Thoracic aorta endothelial cell (primary cell): ENCODE results near the gene ZNF618. TPM values are rescaled to one million over a fixed set of nuclear protein-coding genes. Genes with fewer than 3 reads are reported as not detected.

ENCODE experiments used
- total RNA-seq: library from RNA; depleted of rRNA; stranded (reverse); fragments of >200 nt; gene quantifications from 2 replicates; pipeline ENCODE4 v1.2.3, GENCODE V29; 2012

The ZNF618 gene, protein sequence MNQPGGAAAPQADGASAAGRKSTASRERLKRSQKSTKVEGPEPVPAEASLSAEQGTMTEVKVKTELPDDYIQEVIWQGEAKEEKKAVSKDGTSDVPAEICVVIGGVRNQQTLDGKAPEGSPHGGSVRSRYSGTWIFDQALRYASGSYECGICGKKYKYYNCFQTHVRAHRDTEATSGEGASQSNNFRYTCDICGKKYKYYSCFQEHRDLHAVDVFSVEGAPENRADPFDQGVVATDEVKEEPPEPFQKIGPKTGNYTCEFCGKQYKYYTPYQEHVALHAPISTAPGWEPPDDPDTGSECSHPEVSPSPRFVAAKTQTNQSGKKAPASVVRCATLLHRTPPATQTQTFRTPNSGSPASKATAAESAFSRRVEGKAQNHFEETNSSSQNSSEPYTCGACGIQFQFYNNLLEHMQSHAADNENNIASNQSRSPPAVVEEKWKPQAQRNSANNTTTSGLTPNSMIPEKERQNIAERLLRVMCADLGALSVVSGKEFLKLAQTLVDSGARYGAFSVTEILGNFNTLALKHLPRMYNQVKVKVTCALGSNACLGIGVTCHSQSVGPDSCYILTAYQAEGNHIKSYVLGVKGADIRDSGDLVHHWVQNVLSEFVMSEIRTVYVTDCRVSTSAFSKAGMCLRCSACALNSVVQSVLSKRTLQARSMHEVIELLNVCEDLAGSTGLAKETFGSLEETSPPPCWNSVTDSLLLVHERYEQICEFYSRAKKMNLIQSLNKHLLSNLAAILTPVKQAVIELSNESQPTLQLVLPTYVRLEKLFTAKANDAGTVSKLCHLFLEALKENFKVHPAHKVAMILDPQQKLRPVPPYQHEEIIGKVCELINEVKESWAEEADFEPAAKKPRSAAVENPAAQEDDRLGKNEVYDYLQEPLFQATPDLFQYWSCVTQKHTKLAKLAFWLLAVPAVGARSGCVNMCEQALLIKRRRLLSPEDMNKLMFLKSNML
- total RNA-seq: 28.3 and 32.0 TPM in 2 replicates

GRCh38 chr9:113876151-113876992, at the start of gene ZNF618:
ZNF618 (plus strand) TSS chr9:113876309; CDS start chr9:113876381, 72 bp downstream.

DNA sequence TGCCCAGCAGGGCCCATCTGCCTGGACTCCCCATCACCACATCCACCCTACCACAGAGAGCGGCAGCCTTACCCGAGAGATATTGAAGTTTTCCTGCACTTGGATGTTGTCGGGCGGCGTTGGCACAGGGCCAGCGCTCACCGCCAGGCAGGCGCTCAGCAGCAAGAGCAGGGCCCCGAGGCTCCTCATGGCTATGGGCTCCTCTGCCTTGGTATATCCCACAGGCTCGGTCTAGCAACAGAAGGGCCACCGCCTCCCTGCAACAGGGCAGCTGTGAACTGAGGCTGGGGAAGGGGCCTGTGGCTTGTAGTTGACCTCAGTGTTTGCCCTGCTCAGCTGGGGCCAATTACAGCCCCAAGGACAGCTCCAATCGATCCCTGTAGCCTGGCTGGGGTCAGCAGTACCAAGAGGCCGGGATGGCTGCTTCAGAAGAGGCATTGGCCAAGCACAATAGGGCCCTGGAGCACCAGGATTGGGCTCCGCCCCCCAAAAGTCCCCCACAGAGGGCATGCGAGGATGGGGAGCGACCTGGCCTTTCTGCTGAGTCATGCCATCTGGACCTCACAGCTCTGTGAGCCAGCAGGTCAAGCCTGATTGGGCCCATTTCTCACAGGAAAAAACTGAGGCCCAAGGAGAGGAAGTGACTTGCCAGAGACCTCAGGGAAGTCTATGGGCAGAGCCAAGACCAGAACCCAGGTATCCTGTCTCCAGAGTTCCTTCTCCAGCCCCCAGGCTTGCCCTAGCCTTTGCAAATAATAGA, 202.1 kb downstream of the ZNF618 start, which contains the start of gene AMBP:
AMBP (minus strand) TSS at position 280 of the 760 bp plus-strand sequence; CDS start at position 189, 91 bp downstream.

DNA sequence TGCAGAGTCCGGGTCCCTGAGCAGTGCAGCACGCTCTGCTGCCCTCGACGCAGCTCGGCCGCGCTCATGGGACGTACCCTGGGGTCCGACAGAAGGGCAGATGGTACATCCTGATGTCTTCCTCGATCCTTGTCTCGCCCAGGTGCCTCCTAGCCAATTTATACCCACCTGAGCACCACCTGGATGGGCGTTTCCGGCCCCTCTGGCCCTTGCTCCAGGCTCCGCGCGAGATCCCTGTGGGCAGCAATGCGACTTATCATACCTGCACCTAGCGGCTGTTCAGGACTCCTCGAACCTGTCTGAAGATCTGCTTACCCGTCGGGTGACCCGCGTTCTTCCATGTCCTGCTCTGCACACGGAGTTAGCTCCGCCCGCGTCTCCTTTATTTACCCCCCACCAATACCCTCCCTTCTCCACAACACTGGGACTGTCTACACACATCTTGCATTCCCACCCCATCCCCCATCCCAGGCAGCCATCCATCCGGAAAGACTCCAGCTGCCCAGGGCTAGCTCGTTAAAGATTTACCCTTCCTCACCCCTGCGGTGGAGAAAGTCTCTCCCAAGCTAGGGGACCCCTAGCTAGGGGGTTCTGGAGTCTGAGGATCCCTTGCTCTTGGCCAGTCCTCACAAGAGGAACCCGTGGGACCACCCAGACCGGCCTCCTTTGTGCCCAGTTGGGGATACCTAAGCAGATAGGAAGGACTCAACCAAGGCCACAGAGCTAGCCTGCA, 223.0 kb downstream of the ZNF618 start, which contains the start of gene KIF12:
KIF12 (minus strand) TSS at position 357 of the 733 bp plus-strand sequence; CDS start at position 341, 16 bp downstream.

Other genes starting within 250 kb of the ZNF618 start
- gene AMBP, start 202.0 kb downstream of the ZNF618 start, total RNA-seq: not detected in 2 replicates
- gene KIF12, start 223.0 kb downstream of the ZNF618 start, total RNA-seq: 0.22 TPM in 1 of 2 replicates, not detected in the other